HepG2 (cell line): Measurements from ENCODE around the gene CEBPB. TPM values are rescaled to one million over a fixed set of nuclear protein-coding genes. Genes with fewer than 3 reads are reported as not detected.

Source experiments
- AGO1 ChIP-seq: fragments of 200-400 bp; formaldehyde crosslinking; IDR thresholded peaks from 2 replicates; pipeline ENCODE4 v1.6.1; 2017; ENCODE audit warnings: mild to moderate bottlenecking, low read depth, low read length, moderate library complexity; ENCODE audit not compliant: poor library complexity, severe bottlenecking
- ATM ChIP-seq: fragments of 450-650 bp; IDR thresholded peaks from 2 replicates; pipeline ENCODE4 v1.7.1; 2017; ENCODE audit warnings: mild to moderate bottlenecking, borderline replicate concordance
- CAMTA2 ChIP-seq: sonication (generic); formaldehyde crosslinking; IDR thresholded peaks from 2 replicates; pipeline ENCODE4 v1.4.0; 2020; ENCODE audit warnings: mild to moderate bottlenecking, missing genetic modification reagents, borderline replicate concordance
- HNF4A ChIP-seq: sonication (generic); formaldehyde crosslinking; IDR thresholded peaks from 2 replicates; pipeline ENCODE4 v1.4.0; 2020; ENCODE audit warnings: missing genetic modification reagents
- HNRNPUL1 ChIP-seq: fragments of 200-400 bp; formaldehyde crosslinking; IDR thresholded peaks from 2 replicates; pipeline ENCODE4 v1.6.1; 2017; ENCODE audit warnings: low read depth, mild to moderate bottlenecking, low read length, moderate library complexity
- NR2F6 ChIP-seq, 2 experiments: IDR thresholded peaks; 2 replicates each; pipeline ENCODE4 v1.6.1; 2016; ENCODE audit warnings: antibody characterized with exemption in 1 of 2, mild to moderate bottlenecking in 1 of 2
- SOX13 ChIP-seq, 3 experiments: fragments of 450-650 bp in 1 of 3; sonication (generic) in 1 of 3; formaldehyde crosslinking in 1 of 3; IDR thresholded peaks in 2 of 3; conservative IDR thresholded peaks in 1 of 3; 2 replicates each; pipeline versions ENCODE4 v1.5.0 to v1.6.1; 2016 to 2020; ENCODE audit warnings: antibody characterized with exemption in 1 of 3, mild to moderate bottlenecking in 1 of 3, missing compliant biosample characterization in 1 of 3, missing genetic modification reagents in 1 of 3, moderate library complexity in 1 of 3
- TFDP1 ChIP-seq: IDR thresholded peaks from 2 replicates; pipeline ENCODE4 v1.6.1; 2016; ENCODE audit warnings: missing compliant biosample characterization, missing genetic modification reagents, borderline replicate concordance
- UBTF ChIP-seq: sonication (generic); formaldehyde crosslinking; IDR thresholded peaks from 2 replicates; pipeline ENCODE4 v1.4.0; 2020; ENCODE audit warnings: mild to moderate bottlenecking, missing genetic modification reagents
- ZBTB42 ChIP-seq: sonication (generic); formaldehyde crosslinking; IDR thresholded peaks from 2 replicates; pipeline ENCODE4 v1.5.0; 2020; ENCODE audit warnings: mild to moderate bottlenecking, missing genetic modification reagents
- ZNF282 ChIP-seq: fragments of 450-650 bp; IDR thresholded peaks from 2 replicates; pipeline ENCODE4 v1.6.1; 2018; ENCODE audit not compliant: partially characterized antibody
- ZNF326 ChIP-seq: sonication (generic); formaldehyde crosslinking; IDR thresholded peaks from 2 replicates; pipeline ENCODE4 v1.4.0; 2020; ENCODE audit warnings: missing genetic modification reagents, borderline replicate concordance
- ZNF382 ChIP-seq: sonication (generic); formaldehyde crosslinking; IDR thresholded peaks from 2 replicates; pipeline ENCODE4 v1.5.0; 2020; ENCODE audit warnings: missing genetic modification reagents, mild to moderate bottlenecking, borderline replicate concordance
- ZNF646 ChIP-seq: sonication (generic); formaldehyde crosslinking; IDR thresholded peaks from 2 replicates; pipeline ENCODE4 v1.9.0; 2021; ENCODE audit warnings: mild to moderate bottlenecking, missing genetic modification reagents
- ZNF776 ChIP-seq: sonication (generic); formaldehyde crosslinking; IDR thresholded peaks from 2 replicates; pipeline ENCODE4 v1.4.0; 2020; ENCODE audit warnings: mild to moderate bottlenecking, missing genetic modification reagents
- ZNF800 ChIP-seq: sonication (generic); formaldehyde crosslinking; IDR thresholded peaks from 2 replicates; pipeline ENCODE4 v1.4.0; 2020; ENCODE audit warnings: missing genetic modification reagents
- polyA plus RNA-seq, 8 experiments: library from polyadenylated mRNA; depleted of rRNA in 3 of 8; stranded (reverse) in 7 of 8; unstranded in 1 of 8; fragments of >200 nt; fragmentation: Illumina TruSeq in 4 of 8; extraction: Trizol in 4 of 8; gene quantifications; 2 replicates each; pipeline versions ENCODE4 v1.2.1 to v1.2.3, GENCODE V29; 2011 to 2016; ENCODE audit warnings: low read depth in 4 of 8, missing spikeins in 1 of 8, mixed read lengths in 1 of 8; ENCODE audit not compliant: insufficient read depth in 1 of 8
- total RNA-seq, 5 experiments: library from RNA; depleted of rRNA; stranded (reverse); fragments of >200 nt; fragmentation: Illumina TruSeq; extraction: Trizol; gene quantifications; 2 replicates each; pipeline ENCODE4 v1.2.3, GENCODE V29; 2016; ENCODE audit warnings: low read depth in 1 of 5

CEBPB gene
- total and polyA plus RNA-seq, 2 of the 13 experiments (the other 11 are each of a cell fraction or from before 2014, with no cell fraction given) = 18.5 to 28.2 TPM

GRCh38 chr20:50172347-50173013, 18.1 kb upstream of the CEBPB start (continued):
- peak; percentile 77; the same call in 1 of the 2 replicates for TF ChIP-seq CAMTA2 (CRISPR knock-in tag)
- TF ChIP-seq NR2F6 (IDR thresholded peaks at IDR 0.05) = no peak
- peak; percentile 69 for TF ChIP-seq NR2F6 (CRISPR knock-in tag; IDR thresholded peaks at IDR 0.05)
- TF ChIP-seq ZNF646 (CRISPR knock-in tag) = no peak
- peak; percentile 36; the same call in 1 of the 2 replicates for TF ChIP-seq HNF4A
- TF ChIP-seq ZBTB42 (CRISPR knock-in tag) = no peak; the same call in 1 of the 2 replicates
- no peak for TF ChIP-seq SOX13 (IDR thresholded peaks at IDR 0.05)
- TF ChIP-seq SOX13 (CRISPR knock-in tag; conservative IDR thresholded peaks at IDR 0.05 in 1 of 2, IDR thresholded peaks at IDR 0.05 in 1 of 2) = peak in 1 of 2 experiments; percentile 66; a peak in 2 of 4 replicates
- peak; percentile 55 for TF ChIP-seq ZNF776
- TF ChIP-seq UBTF (CRISPR knock-in tag) = peak; percentile 98
- peak; percentile 87; the same call in 1 of the 2 replicates for TF ChIP-seq TFDP1
- no peak for TF ChIP-seq AGO1
- TF ChIP-seq HNRNPUL1 = no peak
- TF ChIP-seq ATM = no peak
- TF ChIP-seq ZNF326 (CRISPR knock-in tag) = peak; percentile 72; the same call in 1 of the 2 replicates
- TF ChIP-seq ZNF382 = no peak
- TF ChIP-seq ZNF282 = no peak
- TF ChIP-seq ZNF800 (CRISPR knock-in tag) = peak; percentile 89
